Measurements from ENCODE around the gene ECSCR. TPM values are rescaled to one million over a fixed set of nuclear protein-coding genes. Genes with fewer than 3 reads are reported as not detected.

The ECSCR gene
- total and polyA plus RNA-seq, 10 of the 15 experiments (the other 5 are each of a cell fraction or from before 2014, with no cell fraction given), result 0.15 to 0.83 (median 0.23) TPM; not detected in 3

- no peak for TF ChIP-seq RCOR1 (conservative IDR thresholded peaks at IDR 0.05; ENCODE audit: low read depth, low read length)
- no peak for TF ChIP-seq BHLHE40 (IDR thresholded peaks at IDR 0.05; ENCODE audit: borderline replicate concordance in 1 of 2, low read depth in 2 of 2, low read length in 1 of 2)
- no peak for TF ChIP-seq POLR2AphosphoS5 (IDR thresholded peaks at IDR 0.05; ENCODE audit: low read length)
- no peak for TF ChIP-seq IRF5 (IDR thresholded peaks at IDR 0.05; ENCODE audit: borderline replicate concordance)
- no peak for TF ChIP-seq YBX1 (IDR thresholded peaks at IDR 0.05)
- no peak for TF ChIP-seq TCF7 (IDR thresholded peaks at IDR 0.05; ENCODE audit: borderline replicate concordance)
- TF ChIP-seq PBX3 (IDR thresholded peaks at IDR 0.05; ENCODE audit: insufficient replicate concordance, low read depth, low read length), result no peak
- no peak for TF ChIP-seq SMARCA5 (IDR thresholded peaks at IDR 0.05)
- no peak for TF ChIP-seq BRCA1 (IDR thresholded peaks at IDR 0.05; ENCODE audit: low read depth, low read length)
- TF ChIP-seq ZNF592 (IDR thresholded peaks at IDR 0.05), result no peak
- no peak for TF ChIP-seq CHD1 (IDR thresholded peaks at IDR 0.05; ENCODE audit: low read depth, low read length)
- TF ChIP-seq NFIC (IDR thresholded peaks at IDR 0.05; ENCODE audit: low read depth, low read length), result no peak
- TF ChIP-seq TBL1XR1 (IDR thresholded peaks at IDR 0.05; ENCODE audit: low read depth, low read length), result no peak
- 0 out of 2 replicates have a peak, but pooled peaks have one; percentile 30 for TF ChIP-seq NBN (IDR thresholded peaks at IDR 0.05)
- no peak for TF ChIP-seq GATAD2B (conservative IDR thresholded peaks at IDR 0.05; ENCODE audit: low read depth)
- no peak for TF ChIP-seq SRF (IDR thresholded peaks at IDR 0.05; ENCODE audit: low read depth in 2 of 2, low read length in 2 of 2)
- no peak for TF ChIP-seq LARP7 (IDR thresholded peaks at IDR 0.05)
- no peak for TF ChIP-seq CHD2 (IDR thresholded peaks at IDR 0.05; ENCODE audit: borderline replicate concordance, low read depth, low read length)
- no peak for TF ChIP-seq ETV6 (conservative IDR thresholded peaks at IDR 0.05 in 1 of 2, IDR thresholded peaks at IDR 0.05 in 1 of 2; ENCODE audit: borderline replicate concordance in 1 of 2, low read depth in 1 of 2)
- TF ChIP-seq STAT1 (conservative IDR thresholded peaks at IDR 0.05), result no peak
- no peak for TF ChIP-seq IRF3 (IDR thresholded peaks at IDR 0.05)
- no peak for TF ChIP-seq RB1 (IDR thresholded peaks at IDR 0.05; ENCODE audit: borderline replicate concordance)
- no peak for TF ChIP-seq IKZF2 (IDR thresholded peaks at IDR 0.05)
- no peak for TF ChIP-seq NFYA (IDR thresholded peaks at IDR 0.05; ENCODE audit: borderline replicate concordance, low read depth, low read length)
Observed at GRCh38 chr5:139458580-139459407, 3.7 kb downstream of the ECSCR start (continued).

All from GM12878 (cell line).